ENCODE results near the gene SUMF1.

DNA sequence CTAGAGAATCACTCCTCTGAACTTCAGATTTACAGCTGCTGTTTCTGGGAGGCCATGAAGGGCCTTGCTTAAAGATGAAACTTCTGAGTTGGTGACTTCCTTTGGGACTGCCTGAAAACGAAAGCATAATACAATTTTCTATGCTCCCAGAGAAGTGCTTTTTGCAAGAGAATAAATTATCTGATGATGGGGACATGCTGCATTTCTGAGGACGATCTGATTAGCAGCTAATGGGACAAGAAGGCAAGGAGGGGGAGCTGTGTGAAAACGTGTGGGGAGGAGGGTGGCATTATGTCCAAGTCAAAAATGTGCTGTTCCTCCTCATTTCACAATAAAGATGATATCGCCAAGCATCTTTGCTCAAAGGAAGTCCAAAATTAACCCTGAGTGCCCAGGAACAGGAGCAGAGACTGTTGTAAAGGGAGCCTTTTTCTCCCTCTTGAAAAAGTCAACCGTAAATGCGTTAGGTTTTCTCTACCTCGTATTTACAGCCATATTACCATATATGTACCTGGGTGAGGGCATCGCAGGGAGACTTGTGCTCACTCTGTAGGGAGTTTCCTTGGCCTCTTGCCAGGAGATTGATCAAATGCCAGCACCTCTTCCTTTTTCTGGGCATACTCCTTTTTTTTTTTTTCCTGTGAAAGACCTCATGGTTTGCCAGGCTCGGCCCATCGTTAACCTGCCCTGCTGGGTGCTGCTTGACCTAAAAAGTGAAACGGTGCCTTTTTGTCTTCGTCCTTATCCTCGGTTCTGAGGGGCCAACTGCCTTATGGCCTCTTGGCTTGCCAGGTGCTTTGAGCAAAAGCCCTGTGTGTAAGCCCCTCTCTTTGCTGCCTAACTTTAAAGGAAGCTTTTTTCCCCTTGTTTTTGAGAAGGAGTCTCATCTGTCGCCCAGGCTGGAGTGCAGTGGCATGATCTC, 37.5 kb upstream of the SUMF1 start:
- TF ChIP-seq, protein P1, sequence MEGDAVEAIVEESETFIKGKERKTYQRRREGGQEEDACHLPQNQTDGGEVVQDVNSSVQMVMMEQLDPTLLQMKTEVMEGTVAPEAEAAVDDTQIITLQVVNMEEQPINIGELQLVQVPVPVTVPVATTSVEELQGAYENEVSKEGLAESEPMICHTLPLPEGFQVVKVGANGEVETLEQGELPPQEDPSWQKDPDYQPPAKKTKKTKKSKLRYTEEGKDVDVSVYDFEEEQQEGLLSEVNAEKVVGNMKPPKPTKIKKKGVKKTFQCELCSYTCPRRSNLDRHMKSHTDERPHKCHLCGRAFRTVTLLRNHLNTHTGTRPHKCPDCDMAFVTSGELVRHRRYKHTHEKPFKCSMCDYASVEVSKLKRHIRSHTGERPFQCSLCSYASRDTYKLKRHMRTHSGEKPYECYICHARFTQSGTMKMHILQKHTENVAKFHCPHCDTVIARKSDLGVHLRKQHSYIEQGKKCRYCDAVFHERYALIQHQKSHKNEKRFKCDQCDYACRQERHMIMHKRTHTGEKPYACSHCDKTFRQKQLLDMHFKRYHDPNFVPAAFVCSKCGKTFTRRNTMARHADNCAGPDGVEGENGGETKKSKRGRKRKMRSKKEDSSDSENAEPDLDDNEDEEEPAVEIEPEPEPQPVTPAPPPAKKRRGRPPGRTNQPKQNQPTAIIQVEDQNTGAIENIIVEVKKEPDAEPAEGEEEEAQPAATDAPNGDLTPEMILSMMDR (IDR thresholded peaks at IDR 0.05 in 2 of 3, conservative IDR thresholded peaks at IDR 0.05 in 1 of 3; ENCODE audit: borderline replicate concordance in 1 of 3, insufficient read depth in 1 of 3, low read depth in 2 of 3, low read length in 2 of 3), result no peak
- no peak for TF ChIP-seq EZH2 (IDR thresholded peaks at IDR 0.05)
- TF ChIP-seq POLR2AphosphoS5 (IDR thresholded peaks at IDR 0.05; ENCODE audit: low read depth, low read length), result no peak
- TF ChIP-seq CEBPB (IDR thresholded peaks at IDR 0.05; ENCODE audit: low read depth), result no peak
- TF ChIP-seq YY1 (IDR thresholded peaks at IDR 0.05; ENCODE audit: extremely low read depth, insufficient replicate concordance, low read depth, low read length), result no peak
- TF ChIP-seq ZFX (IDR thresholded peaks at IDR 0.05), result no peak
- TF ChIP-seq POLR2A (IDR thresholded peaks at IDR 0.05; ENCODE audit: borderline replicate concordance, extremely low read depth, insufficient read depth, insufficient read length), result no peak
- TF ChIP-seq, protein P2, sequence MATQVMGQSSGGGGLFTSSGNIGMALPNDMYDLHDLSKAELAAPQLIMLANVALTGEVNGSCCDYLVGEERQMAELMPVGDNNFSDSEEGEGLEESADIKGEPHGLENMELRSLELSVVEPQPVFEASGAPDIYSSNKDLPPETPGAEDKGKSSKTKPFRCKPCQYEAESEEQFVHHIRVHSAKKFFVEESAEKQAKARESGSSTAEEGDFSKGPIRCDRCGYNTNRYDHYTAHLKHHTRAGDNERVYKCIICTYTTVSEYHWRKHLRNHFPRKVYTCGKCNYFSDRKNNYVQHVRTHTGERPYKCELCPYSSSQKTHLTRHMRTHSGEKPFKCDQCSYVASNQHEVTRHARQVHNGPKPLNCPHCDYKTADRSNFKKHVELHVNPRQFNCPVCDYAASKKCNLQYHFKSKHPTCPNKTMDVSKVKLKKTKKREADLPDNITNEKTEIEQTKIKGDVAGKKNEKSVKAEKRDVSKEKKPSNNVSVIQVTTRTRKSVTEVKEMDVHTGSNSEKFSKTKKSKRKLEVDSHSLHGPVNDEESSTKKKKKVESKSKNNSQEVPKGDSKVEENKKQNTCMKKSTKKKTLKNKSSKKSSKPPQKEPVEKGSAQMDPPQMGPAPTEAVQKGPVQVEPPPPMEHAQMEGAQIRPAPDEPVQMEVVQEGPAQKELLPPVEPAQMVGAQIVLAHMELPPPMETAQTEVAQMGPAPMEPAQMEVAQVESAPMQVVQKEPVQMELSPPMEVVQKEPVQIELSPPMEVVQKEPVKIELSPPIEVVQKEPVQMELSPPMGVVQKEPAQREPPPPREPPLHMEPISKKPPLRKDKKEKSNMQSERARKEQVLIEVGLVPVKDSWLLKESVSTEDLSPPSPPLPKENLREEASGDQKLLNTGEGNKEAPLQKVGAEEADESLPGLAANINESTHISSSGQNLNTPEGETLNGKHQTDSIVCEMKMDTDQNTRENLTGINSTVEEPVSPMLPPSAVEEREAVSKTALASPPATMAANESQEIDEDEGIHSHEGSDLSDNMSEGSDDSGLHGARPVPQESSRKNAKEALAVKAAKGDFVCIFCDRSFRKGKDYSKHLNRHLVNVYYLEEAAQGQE (IDR thresholded peaks at IDR 0.05; ENCODE audit: low read depth), result no peak
- TF ChIP-seq SRF (IDR thresholded peaks at IDR 0.05; ENCODE audit: low read depth), result no peak
- no peak for TF ChIP-seq EZH2phosphoT487 (IDR thresholded peaks at IDR 0.05; ENCODE audit: borderline replicate concordance)
- TF ChIP-seq, protein P3, sequence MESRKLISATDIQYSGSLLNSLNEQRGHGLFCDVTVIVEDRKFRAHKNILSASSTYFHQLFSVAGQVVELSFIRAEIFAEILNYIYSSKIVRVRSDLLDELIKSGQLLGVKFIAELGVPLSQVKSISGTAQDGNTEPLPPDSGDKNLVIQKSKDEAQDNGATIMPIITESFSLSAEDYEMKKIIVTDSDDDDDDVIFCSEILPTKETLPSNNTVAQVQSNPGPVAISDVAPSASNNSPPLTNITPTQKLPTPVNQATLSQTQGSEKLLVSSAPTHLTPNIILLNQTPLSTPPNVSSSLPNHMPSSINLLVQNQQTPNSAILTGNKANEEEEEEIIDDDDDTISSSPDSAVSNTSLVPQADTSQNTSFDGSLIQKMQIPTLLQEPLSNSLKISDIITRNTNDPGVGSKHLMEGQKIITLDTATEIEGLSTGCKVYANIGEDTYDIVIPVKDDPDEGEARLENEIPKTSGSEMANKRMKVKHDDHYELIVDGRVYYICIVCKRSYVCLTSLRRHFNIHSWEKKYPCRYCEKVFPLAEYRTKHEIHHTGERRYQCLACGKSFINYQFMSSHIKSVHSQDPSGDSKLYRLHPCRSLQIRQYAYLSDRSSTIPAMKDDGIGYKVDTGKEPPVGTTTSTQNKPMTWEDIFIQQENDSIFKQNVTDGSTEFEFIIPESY (IDR thresholded peaks at IDR 0.05; ENCODE audit: extremely low read depth, insufficient replicate concordance, low read length), result no peak
- TF ChIP-seq, protein P4, sequence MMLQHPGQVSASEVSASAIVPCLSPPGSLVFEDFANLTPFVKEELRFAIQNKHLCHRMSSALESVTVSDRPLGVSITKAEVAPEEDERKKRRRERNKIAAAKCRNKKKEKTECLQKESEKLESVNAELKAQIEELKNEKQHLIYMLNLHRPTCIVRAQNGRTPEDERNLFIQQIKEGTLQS (IDR thresholded peaks at IDR 0.05), result no peak
- TF ChIP-seq, protein P5, sequence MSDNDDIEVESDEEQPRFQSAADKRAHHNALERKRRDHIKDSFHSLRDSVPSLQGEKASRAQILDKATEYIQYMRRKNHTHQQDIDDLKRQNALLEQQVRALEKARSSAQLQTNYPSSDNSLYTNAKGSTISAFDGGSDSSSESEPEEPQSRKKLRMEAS (IDR thresholded peaks at IDR 0.05), result no peak
- no peak for TF ChIP-seq SIN3A (IDR thresholded peaks at IDR 0.05; ENCODE audit: low read depth)
